Measurements from ENCODE around the gene FAM186B. TPM values are rescaled to one million over a fixed set of nuclear protein-coding genes. Genes with fewer than 3 reads are reported as not detected.
A peak's percentile ranks its signal among the peaks of the same experiment; 100 is the strongest.

FAM186B gene
- total and polyA plus RNA-seq, 11 donors: 0.17 to 0.78 (median 0.41) TPM

DNA sequence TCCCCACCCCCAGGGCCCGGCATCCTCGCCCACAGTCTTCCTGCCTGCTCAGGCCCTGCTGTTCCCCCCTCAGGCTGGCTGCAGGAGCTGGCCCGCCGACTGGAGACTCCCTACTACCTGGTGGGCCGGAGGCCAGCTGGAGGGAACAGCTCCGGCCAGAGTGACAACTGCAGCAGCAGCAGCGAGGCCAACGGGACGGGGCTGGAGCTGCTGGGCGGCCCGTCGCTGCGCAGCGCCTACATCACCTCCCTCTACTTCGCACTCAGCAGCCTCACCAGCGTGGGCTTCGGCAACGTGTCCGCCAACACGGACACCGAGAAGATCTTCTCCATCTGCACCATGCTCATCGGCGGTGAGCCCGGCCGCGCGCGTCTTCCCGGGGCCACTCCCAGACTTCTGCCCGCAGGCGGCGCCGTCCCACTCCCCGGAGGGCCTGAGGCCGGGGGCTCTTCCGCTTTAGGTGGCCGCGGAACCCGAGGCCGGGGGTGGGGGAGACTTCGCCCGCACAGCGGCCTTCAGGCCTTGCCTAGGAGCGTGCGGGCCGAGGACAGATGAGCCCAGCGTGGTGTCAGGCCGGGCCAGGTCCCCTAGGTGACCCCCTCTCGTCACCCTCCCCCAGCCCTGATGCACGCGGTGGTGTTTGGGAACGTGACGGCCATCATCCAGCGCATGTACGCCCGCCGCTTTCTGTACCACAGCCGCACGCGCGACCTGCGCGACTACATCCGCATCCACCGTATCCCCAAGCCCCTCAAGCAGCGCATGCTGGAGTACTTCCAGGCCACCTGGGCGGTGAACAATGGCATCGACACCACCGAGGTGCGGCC, 56.4 kb downstream of the FAM186B start:
- Histone ChIP-seq H3K4me1 (peaks cover 0 to 26% (median 17%) of the 10 kb centered on the region in 12 donors), H3K27me3 (peaks cover 0 to 32% (median 7%) of the 10 kb centered on the region in 9 donors), H3K9me3 (no peaks in the 10 kb centered on the region), H3K27ac (no peak overlapping the region), H3K36me3 (no peaks in the 10 kb centered on the region), H3K4me3 (peak overlapping the region; percentile 11 to 59 (median 48))
- TF ChIP-seq, protein P1, sequence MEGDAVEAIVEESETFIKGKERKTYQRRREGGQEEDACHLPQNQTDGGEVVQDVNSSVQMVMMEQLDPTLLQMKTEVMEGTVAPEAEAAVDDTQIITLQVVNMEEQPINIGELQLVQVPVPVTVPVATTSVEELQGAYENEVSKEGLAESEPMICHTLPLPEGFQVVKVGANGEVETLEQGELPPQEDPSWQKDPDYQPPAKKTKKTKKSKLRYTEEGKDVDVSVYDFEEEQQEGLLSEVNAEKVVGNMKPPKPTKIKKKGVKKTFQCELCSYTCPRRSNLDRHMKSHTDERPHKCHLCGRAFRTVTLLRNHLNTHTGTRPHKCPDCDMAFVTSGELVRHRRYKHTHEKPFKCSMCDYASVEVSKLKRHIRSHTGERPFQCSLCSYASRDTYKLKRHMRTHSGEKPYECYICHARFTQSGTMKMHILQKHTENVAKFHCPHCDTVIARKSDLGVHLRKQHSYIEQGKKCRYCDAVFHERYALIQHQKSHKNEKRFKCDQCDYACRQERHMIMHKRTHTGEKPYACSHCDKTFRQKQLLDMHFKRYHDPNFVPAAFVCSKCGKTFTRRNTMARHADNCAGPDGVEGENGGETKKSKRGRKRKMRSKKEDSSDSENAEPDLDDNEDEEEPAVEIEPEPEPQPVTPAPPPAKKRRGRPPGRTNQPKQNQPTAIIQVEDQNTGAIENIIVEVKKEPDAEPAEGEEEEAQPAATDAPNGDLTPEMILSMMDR (IDR thresholded peaks at IDR 0.05): peak in 11 of 12 donors; percentile 6 to 68 (median 46)
- no peak for TF ChIP-seq POLR2A (IDR thresholded peaks at IDR 0.05)
- WGBS, 4 donors: 5 to 10% (median 8%) methylated on average over 31 to 70 of the region's 70 CpGs
- intact Hi-C loops (cut with DNase I): loop anchor here in 1 of 10 donors (5.0 kb wide), 1 partner anchor 33 kb away; no protein-coding TSS in a partner anchor
- ATAC-seq: peak in 3 of 4 donors; percentile 9 to 42 (median 31)
- peak in 2 of 5 donors; percentile 51 to 54 for DNase-seq

DNA sequence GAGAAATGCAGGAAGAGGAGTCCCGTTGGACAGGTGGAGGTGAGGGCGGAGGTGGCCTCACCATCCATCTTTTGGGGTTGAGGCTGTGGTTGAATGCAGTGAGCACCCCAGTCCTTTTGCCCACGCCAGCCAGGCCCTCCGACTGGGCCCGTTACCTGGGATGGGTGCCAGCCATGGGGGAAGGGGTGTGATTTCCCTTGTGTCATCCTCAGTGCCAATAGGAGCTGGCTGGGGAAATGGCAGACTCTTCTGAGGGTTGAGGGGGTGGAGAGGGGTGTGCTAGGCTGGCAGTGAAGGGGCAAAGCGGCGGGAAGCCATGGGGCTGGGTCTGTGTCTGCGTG, 57.0 kb downstream of the FAM186B start:
- peaks cover 0 to 32% (median 7%) of the 10 kb centered on the region in 9 donors for H3K27me3 ChIP-seq
- intact Hi-C loops (cut with DNase I): loop anchor here in 1 of 10 donors (5.0 kb wide), 1 partner anchor 34 kb away; no protein-coding TSS in a partner anchor

DNA sequence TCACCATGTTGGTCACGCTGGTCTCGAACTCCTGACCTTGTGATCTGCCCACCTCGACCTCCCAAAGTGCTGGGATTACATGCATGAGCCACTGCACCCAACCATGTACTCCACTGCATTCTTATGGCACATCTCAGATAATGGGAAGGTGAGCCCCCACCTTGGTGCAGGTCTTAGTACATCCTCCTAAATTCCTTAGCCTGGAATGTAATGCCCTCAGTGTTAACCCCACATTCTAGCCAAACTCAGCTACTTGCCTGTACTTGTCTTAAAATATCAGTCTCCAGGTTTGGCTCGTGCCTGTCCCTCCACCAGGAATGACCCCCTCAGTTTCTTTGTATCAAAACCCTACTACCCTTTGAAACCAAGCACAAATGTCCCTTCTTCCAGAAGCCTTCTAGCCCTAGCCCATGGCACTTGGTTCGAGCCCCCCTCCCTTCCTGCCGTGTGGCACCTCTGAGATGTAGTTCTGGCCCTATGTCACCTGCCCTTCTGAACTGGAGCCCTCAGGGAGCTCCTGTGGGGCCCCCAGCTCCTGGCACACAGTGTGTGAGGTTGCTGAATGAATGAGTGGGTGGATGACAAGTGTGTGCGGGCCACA, 58.2 kb downstream of the FAM186B start:
- no peak for ATAC-seq
- 82 to 89% (median 87%) methylated on average over 7 of the region's 7 CpGs for WGBS, 4 donors
- Histone ChIP-seq H3K4me1 (peaks cover 0 to 21% (median 15%) of the 10 kb centered on the region in 12 donors), H3K27ac (no peak overlapping the region), H3K4me3 (no peak overlapping the region), H3K9me3 (no peaks in the 10 kb centered on the region), H3K27me3 (peaks cover 0 to 32% (median 7%) of the 10 kb centered on the region in 9 donors), H3K36me3 (no peaks in the 10 kb centered on the region)
- TF ChIP-seq POLR2A (IDR thresholded peaks at IDR 0.05): no peak
- TF ChIP-seq, protein P1 (IDR thresholded peaks at IDR 0.05): no peak
- no peak for DNase-seq
- intact Hi-C loops (cut with DNase I): loop anchor here in 1 of 10 donors (5.0 kb wide), 1 partner anchor 35 kb away; no protein-coding TSS in a partner anchor

More for the DNA sequence above, 57.0 kb downstream of the FAM186B start:
- peak in 1 of 5 donors; percentile 25 for DNase-seq
- Histone ChIP-seq H3K36me3 (no peaks in the 10 kb centered on the region), H3K27ac (no peak overlapping the region), H3K4me3 (peak overlapping the region in 10 of 12 donors; percentile 23 to 59 (median 51)), H3K9me3 (no peaks in the 10 kb centered on the region), H3K4me1 (peaks cover 0 to 26% (median 17%) of the 10 kb centered on the region in 12 donors)
- WGBS, 4 donors: 43 to 64% (median 49%) methylated on average over 7 to 8 of the region's 8 CpGs
- no peak for ATAC-seq
- no peak for TF ChIP-seq POLR2A (IDR thresholded peaks at IDR 0.05)
- TF ChIP-seq, protein P1 (IDR thresholded peaks at IDR 0.05): no peak

DNA sequence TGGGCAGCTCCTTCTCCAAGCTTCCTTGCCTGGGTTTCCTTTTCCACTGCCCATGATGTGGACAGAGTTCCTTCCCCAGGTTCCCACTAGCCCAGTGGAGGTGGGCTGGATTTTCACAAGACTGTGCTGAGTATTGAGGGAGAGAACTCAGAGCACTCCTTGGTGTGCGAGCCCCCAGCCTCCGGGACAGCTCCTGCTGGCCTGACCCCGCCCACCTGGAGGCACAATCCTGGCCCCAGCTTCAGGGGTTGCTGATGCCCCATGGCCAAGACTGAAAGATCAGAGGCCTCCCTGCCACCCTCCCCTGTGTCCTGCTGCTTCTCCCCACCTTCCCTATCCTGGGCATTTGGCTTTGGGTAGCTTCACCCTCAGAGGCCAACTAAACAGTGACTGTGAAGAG, 59.0 kb downstream of the FAM186B start:
- Histone ChIP-seq H3K4me3 (no peak overlapping the region), H3K27me3 (peaks cover 0 to 32% (median 7%) of the 10 kb centered on the region in 9 donors), H3K9me3 (no peaks in the 10 kb centered on the region), H3K27ac (no peak overlapping the region), H3K36me3 (no peaks in the 10 kb centered on the region), H3K4me1 (peaks cover 0 to 15% (median 13%) of the 10 kb centered on the region in 12 donors)
- DNase-seq (no peak), ATAC-seq (no peak)
- intact Hi-C loops (cut with DNase I): loop anchor here in 1 of 10 donors (5.0 kb wide), 1 partner anchor 36 kb away; no protein-coding TSS in a partner anchor
- TF ChIP-seq, protein P1 (IDR thresholded peaks at IDR 0.05): no peak
- no peak for TF ChIP-seq POLR2A (IDR thresholded peaks at IDR 0.05)
- 70 to 100% (median 81%) methylated on average over 2 to 3 of the region's 3 CpGs for WGBS, 4 donors

Measured in heart left ventricle (tissue), 16 donors.